Measurements from ENCODE around the gene ARAF. TPM values are rescaled to one million over a fixed set of nuclear protein-coding genes. Genes with fewer than 3 reads are reported as not detected.

The ARAF gene
- total and polyA plus RNA-seq, 2 of the 13 experiments (the other 11 are each of a cell fraction or from before 2014, with no cell fraction given): 18.0 to 33.1 TPM

- TF ChIP-seq BCL3 (CRISPR knock-in tag; IDR thresholded peaks at IDR 0.05) (peak; percentile 73; the same call in 1 of the 2 replicates), ONECUT2 (CRISPR knock-in tag; IDR thresholded peaks at IDR 0.05) (no peak), GZF1 (CRISPR knock-in tag; IDR thresholded peaks at IDR 0.05) (no peak), FOXK1 (CRISPR knock-in tag; IDR thresholded peaks at IDR 0.05; ENCODE audit: borderline replicate concordance, low read depth) (peak; percentile 42; the same call in 1 of the 2 replicates), ZNF33A (CRISPR knock-in tag; IDR thresholded peaks at IDR 0.05; ENCODE audit: borderline replicate concordance) (no peak), ZFP90 (CRISPR knock-in tag; IDR thresholded peaks at IDR 0.05; ENCODE audit: borderline replicate concordance) (no peak; the same call in 1 of the 2 replicates), CREB3 (CRISPR knock-in tag; IDR thresholded peaks at IDR 0.05) (no peak), SMAD3 (CRISPR knock-in tag; IDR thresholded peaks at IDR 0.05) (no peak), PREB (CRISPR knock-in tag; IDR thresholded peaks at IDR 0.05) (no peak), MBD4 (IDR thresholded peaks at IDR 0.05; ENCODE audit: borderline replicate concordance, low read length) (no peak), ZGPAT (CRISPR knock-in tag; IDR thresholded peaks at IDR 0.05) (peak; percentile 43; the same call in 1 of the 2 replicates), SRSF1 (optimal IDR thresholded peaks at IDR 0.05; ENCODE audit: low read depth, low read length) (no peak), ZNF543 (CRISPR knock-in tag; IDR thresholded peaks at IDR 0.05) (no peak), SRSF4 (IDR thresholded peaks at IDR 0.05; ENCODE audit: low read depth, low read length, poor library complexity, severe bottlenecking) (no peak), ZNF691 (CRISPR knock-in tag; IDR thresholded peaks at IDR 0.05; ENCODE audit: borderline replicate concordance, low read depth) (no peak), HIVEP1 (CRISPR knock-in tag; IDR thresholded peaks at IDR 0.05) (no peak), ZNF546 (CRISPR knock-in tag; conservative IDR thresholded peaks at IDR 0.05) (no peak), ZNF274 (CRISPR knock-in tag; IDR thresholded peaks at IDR 0.05) (0 out of 2 replicates have a peak, but pooled peaks have one; percentile 48)
Observed at GRCh38 chrX:47619486-47620302, 58.7 kb downstream of the ARAF start, which contains the start of gene SYN1 (continued).
